IPS DF 6.9 (cell line): ENCODE measurements around the gene ZSWIM3.
A peak's percentile ranks its signal among the peaks of the same experiment; 100 is the strongest.

ENCODE experiments used
- DNase-seq: peaks from one replicate; pipeline ENCODE4 v3.0.0-alpha.2; 2013; ENCODE audit warnings: low read depth, low spot score
- H3K27ac ChIP-seq: one replicate; pipeline ENCODE4 v1.5.1; 2013; ENCODE audit warnings: low read length, control low read depth
- H3K27me3 ChIP-seq: 2 replicates; pipeline ENCODE4 v1.6.1; 2013; ENCODE audit warnings: mild to moderate bottlenecking, low read length; ENCODE audit not compliant: control insufficient read depth, insufficient read depth
- H3K36me3 ChIP-seq: 2 replicates; pipeline ENCODE4 v1.6.1; 2013; ENCODE audit warnings: low read length; ENCODE audit not compliant: control insufficient read depth, insufficient read depth
- H3K4me1 ChIP-seq: 2 replicates; pipeline ENCODE4 v1.6.1; 2013; ENCODE audit warnings: low read length; ENCODE audit not compliant: control insufficient read depth, insufficient read depth
- H3K4me3 ChIP-seq: 2 replicates; pipeline ENCODE4 v1.5.1; 2013; ENCODE audit warnings: mild to moderate bottlenecking, low read length
- H3K9me3 ChIP-seq: 2 replicates; pipeline ENCODE4 v1.6.1; 2013; ENCODE audit warnings: low read length, inconsistent platforms; ENCODE audit not compliant: control insufficient read depth, insufficient read depth
- WGBS: extraction: QIAGEN DNeasy Blood & Tissue Kit; methylation state at CpG from one replicate; pipeline ENCODE4 v1.1.7; 2013; ENCODE audit warnings: mixed read lengths, missing lambda C conversion rate; ENCODE audit not compliant: insufficient read length, insufficient coverage; 5-methylcytosine and 5-hydroxymethylcytosine counted together

Gene ZSWIM3

GRCh38 chr20:45843506-45843905 lies 13.9 kb upstream of the ZSWIM3 start:
- Histone ChIP-seq H3K27me3 (no peaks in the 10 kb centered on the region), H3K4me1 (0 out of 2 replicates have a peak, but pooled peaks cover under 1% of the 10 kb centered on the region), H3K4me3 (no peak overlapping the region), H3K36me3 (peaks cover 27% of the 10 kb centered on the region), H3K27ac (no peak overlapping the region), H3K9me3 (no peaks in the 10 kb centered on the region)
- no CpG with 5 or more reads among the region's 14 CpGs for WGBS
- DNase-seq = no peak

GRCh38 chr20:45845452-45845851 lies 12.0 kb upstream of the ZSWIM3 start:
- Histone ChIP-seq H3K9me3 (no peaks in the 10 kb centered on the region), H3K4me3 (no peak overlapping the region), H3K36me3 (peaks cover 25% of the 10 kb centered on the region), H3K4me1 (0 out of 2 replicates have a peak, but pooled peaks cover 1% of the 10 kb centered on the region), H3K27me3 (no peaks in the 10 kb centered on the region), H3K27ac (no peak overlapping the region)
- no peak for DNase-seq

DNA sequence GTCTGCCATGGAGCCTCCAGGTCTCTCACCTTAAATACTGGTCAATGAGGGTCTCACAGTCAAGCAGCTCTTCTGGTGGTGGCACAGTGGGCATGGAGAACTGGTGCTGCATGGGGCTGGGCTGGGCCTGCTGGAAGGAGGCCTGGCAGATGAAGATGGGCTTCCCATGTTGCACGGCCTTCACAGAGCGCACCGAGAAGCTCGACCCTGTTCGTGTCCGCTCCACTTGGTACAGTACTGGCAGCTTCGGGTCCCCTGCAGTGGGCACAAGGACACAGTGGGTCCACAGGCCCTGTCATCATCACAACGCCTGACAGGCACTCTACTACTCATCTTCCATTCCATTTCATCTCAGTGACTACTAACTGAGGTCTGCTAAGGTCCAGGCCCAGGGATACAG lies 9.0 kb upstream of the ZSWIM3 start:
- no peak overlapping the region for H3K27ac ChIP-seq
- no peaks in the 10 kb centered on the region for H3K27me3 ChIP-seq
- H3K9me3 ChIP-seq = no peaks in the 10 kb centered on the region
- no peak for DNase-seq
- no peak overlapping the region for H3K4me3 ChIP-seq
- 0 out of 2 replicates have a peak, but pooled peaks cover 1% of the 10 kb centered on the region for H3K4me1 ChIP-seq
- peaks cover 15% of the 10 kb centered on the region for H3K36me3 ChIP-seq
- WGBS = no CpG with 5 or more reads among the region's 8 CpGs

DNA sequence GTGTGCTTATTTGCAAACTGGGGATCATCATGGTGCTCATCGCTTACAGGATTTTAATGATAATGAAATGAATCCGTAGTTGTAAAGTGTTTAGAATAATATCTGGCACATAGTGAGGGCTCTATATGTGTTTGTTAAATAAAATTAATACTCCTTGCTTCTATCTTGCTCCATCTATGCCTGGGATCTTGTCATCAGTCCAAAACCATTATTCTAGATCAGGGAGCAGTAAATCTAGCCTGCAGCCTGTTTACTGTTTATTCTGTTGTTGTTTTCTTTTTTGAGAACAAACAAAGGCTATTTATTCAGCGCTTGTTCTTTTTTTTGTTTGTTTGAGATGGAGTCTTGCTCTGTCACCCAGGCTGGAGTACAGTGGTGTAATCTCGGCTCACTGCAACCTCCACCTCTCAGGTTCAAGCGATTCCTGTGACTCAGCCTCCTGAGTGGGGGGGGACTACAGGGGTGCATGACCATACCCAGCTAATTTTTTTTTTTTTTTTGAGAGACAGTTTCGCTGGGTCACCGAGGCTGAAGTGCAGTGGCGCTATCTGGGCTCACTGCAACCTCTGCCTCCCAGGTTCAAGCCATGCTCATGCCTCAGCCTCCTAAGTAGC lies 8.3 kb upstream of the ZSWIM3 start:
- no CpG with 5 or more reads among the region's 8 CpGs for WGBS
- H3K36me3 ChIP-seq = peaks cover 8% of the 10 kb centered on the region
- 0 out of 2 replicates have a peak, but pooled peaks cover 1% of the 10 kb centered on the region for H3K4me1 ChIP-seq
- DNase-seq = no peak
- no peaks in the 10 kb centered on the region for H3K9me3 ChIP-seq
- H3K27ac ChIP-seq = no peak overlapping the region
- no peaks in the 10 kb centered on the region for H3K27me3 ChIP-seq
- H3K4me3 ChIP-seq = no peak overlapping the region

- DNase-seq = no peak
- Histone ChIP-seq H3K4me3 (no peak overlapping the region), H3K9me3 (no peaks in the 10 kb centered on the region), H3K4me1 (peaks cover 4% of the 10 kb centered on the region; the same call in 1 of the 2 replicates), H3K27ac (no peak overlapping the region), H3K27me3 (no peaks in the 10 kb centered on the region), H3K36me3 (peaks cover 5% of the 10 kb centered on the region)
- no CpG with 5 or more reads among the region's 2 CpGs for WGBS
These were observed 7.2 kb upstream of the ZSWIM3 start for GRCh38 chr20:45850238-45850637.

DNA sequence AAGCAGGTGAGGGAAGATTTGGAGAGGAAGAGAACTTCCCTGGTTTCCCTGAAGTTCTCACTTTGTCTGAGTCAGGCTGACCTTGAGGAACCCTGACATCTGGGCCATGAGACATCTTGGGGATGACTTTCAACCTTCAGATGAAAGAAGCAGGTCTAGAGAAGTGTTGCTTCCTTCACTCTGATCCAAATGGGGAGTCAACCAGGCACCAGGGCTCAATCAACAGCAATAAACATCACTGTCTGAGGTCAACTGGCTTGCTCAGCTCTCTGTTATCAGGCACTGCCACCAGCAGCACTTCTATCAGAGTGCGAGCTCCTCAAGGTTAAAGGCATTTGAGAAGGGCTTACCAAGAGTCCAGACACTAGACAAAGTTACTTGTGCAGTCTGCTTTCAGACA lies 6.5 kb upstream of the ZSWIM3 start:
- Histone ChIP-seq H3K27ac (no peak overlapping the region), H3K9me3 (no peaks in the 10 kb centered on the region), H3K4me1 (peaks cover 4% of the 10 kb centered on the region; the same call in 1 of the 2 replicates), H3K36me3 (peaks cover 5% of the 10 kb centered on the region), H3K4me3 (no peak overlapping the region), H3K27me3 (no peaks in the 10 kb centered on the region)
- WGBS = no CpG with 5 or more reads among the region's 1 CpG
- DNase-seq = no peak

- no peaks in the 10 kb centered on the region for H3K9me3 ChIP-seq
- H3K4me1 ChIP-seq = peaks cover 4% of the 10 kb centered on the region; the same call in 1 of the 2 replicates
- DNase-seq = no peak
- H3K36me3 ChIP-seq = peaks cover 5% of the 10 kb centered on the region
- no peaks in the 10 kb centered on the region for H3K27me3 ChIP-seq
- no peak overlapping the region for H3K27ac ChIP-seq
- no peak overlapping the region for H3K4me3 ChIP-seq
These were observed 5.9 kb upstream of the ZSWIM3 start for GRCh38 chr20:45851501-45851900.

DNA sequence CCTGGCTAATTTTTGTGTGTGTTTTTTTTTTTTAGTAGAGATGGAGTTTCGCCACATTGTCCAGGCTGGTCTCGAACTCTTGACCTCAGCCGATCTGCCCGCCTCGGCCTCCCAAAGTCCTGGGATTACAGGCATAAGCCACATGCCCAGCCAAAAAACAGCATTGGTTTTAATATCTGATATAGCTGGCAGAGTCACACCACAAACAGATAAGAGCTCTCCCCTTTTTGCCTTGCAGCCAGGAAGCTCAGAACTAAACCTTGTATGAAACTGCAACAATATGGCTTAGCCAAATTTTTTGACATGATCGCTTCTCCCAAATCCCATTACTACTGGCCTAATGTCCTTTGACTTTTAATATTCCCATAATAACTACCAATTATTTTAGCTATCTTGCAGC lies 5.1 kb upstream of the ZSWIM3 start:
- no peak for DNase-seq
- Histone ChIP-seq H3K4me3 (no peak overlapping the region), H3K36me3 (peaks cover 5% of the 10 kb centered on the region), H3K9me3 (no peaks in the 10 kb centered on the region), H3K4me1 (peaks cover 5% of the 10 kb centered on the region; the same call in 1 of the 2 replicates), H3K27ac (no peak overlapping the region), H3K27me3 (no peaks in the 10 kb centered on the region)
- WGBS = no CpG with 5 or more reads among the region's 6 CpGs

GRCh38 chr20:45853484-45853883 lies 3.9 kb upstream of the ZSWIM3 start:
- H3K4me1 ChIP-seq = peaks cover 5% of the 10 kb centered on the region; the same call in 1 of the 2 replicates
- no peak overlapping the region for H3K4me3 ChIP-seq
- no peaks in the 10 kb centered on the region for H3K9me3 ChIP-seq
- H3K27me3 ChIP-seq = no peaks in the 10 kb centered on the region
- peaks cover under 1% of the 10 kb centered on the region; the same call in 1 of the 2 replicates for H3K36me3 ChIP-seq
- H3K27ac ChIP-seq = no peak overlapping the region
- WGBS = no CpG with 5 or more reads among the region's 2 CpGs
- DNase-seq = no peak

DNA sequence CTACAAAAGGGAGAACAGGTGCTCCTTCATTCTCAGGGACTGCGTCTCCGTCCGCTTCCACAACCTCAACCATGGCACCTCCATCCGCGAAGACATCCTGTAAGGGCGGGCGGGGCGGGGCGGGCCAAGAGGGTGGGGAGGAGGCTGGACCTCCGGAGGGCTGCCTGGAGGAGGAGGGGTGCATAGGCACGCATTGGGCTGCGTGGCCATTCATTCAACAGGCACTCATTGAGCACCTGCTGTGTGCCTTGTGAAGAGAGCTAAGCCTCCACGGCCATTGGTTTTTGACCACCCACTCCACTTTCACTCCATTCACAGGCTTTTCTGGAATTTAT lies 435 bp downstream of the ZSWIM3 start:
- peaks cover 4% of the 10 kb centered on the region; the same call in 1 of the 2 replicates for H3K4me1 ChIP-seq
- H3K27me3 ChIP-seq = no peaks in the 10 kb centered on the region
- peak overlapping the region; percentile 18; the same call in 1 of the 2 replicates for H3K4me3 ChIP-seq
- no peak for DNase-seq
- H3K9me3 ChIP-seq = no peaks in the 10 kb centered on the region
- H3K27ac ChIP-seq = no peak overlapping the region
- WGBS = no CpG with 5 or more reads among the region's 13 CpGs
- no peaks in the 10 kb centered on the region for H3K36me3 ChIP-seq

- H3K36me3 ChIP-seq = no peaks in the 10 kb centered on the region
- H3K4me1 ChIP-seq = peaks cover 3% of the 10 kb centered on the region; the same call in 1 of the 2 replicates
- H3K27me3 ChIP-seq = no peaks in the 10 kb centered on the region
- H3K4me3 ChIP-seq = no peak overlapping the region
- H3K27ac ChIP-seq = no peak overlapping the region
- DNase-seq = no peak
- no CpG with 5 or more reads among the region's 5 CpGs for WGBS
- H3K9me3 ChIP-seq = no peaks in the 10 kb centered on the region
These were observed 2.5 kb downstream of the ZSWIM3 start for GRCh38 chr20:45859916-45860315.
